Left renal pelvis (tissue), 4 donors: ENCODE measurements around the gene TSPAN14. TPM values are rescaled to one million over a fixed set of nuclear protein-coding genes. Genes with fewer than 3 reads are reported as not detected.

ENCODE experiments used
- DNase-seq, 4 donors: peaks; one replicate each; pipeline ENCODE4 v3.0.0-alpha.2; 2013; ENCODE audit warnings: low read depth in 4 of 4, low spot score in 3 of 4
- polyA plus RNA-seq, 4 donors: library from polyadenylated mRNA; unstranded; fragments of 120-200 nt; gene quantifications; one replicate each; pipeline ENCODE4 v1.2.1, GENCODE V29; 2013; ENCODE audit not compliant: insufficient read length in 4 of 4

The TSPAN14 gene
- polyA plus RNA-seq, 4 donors: 83.7 to 101 (median 91.8) TPM

DNA sequence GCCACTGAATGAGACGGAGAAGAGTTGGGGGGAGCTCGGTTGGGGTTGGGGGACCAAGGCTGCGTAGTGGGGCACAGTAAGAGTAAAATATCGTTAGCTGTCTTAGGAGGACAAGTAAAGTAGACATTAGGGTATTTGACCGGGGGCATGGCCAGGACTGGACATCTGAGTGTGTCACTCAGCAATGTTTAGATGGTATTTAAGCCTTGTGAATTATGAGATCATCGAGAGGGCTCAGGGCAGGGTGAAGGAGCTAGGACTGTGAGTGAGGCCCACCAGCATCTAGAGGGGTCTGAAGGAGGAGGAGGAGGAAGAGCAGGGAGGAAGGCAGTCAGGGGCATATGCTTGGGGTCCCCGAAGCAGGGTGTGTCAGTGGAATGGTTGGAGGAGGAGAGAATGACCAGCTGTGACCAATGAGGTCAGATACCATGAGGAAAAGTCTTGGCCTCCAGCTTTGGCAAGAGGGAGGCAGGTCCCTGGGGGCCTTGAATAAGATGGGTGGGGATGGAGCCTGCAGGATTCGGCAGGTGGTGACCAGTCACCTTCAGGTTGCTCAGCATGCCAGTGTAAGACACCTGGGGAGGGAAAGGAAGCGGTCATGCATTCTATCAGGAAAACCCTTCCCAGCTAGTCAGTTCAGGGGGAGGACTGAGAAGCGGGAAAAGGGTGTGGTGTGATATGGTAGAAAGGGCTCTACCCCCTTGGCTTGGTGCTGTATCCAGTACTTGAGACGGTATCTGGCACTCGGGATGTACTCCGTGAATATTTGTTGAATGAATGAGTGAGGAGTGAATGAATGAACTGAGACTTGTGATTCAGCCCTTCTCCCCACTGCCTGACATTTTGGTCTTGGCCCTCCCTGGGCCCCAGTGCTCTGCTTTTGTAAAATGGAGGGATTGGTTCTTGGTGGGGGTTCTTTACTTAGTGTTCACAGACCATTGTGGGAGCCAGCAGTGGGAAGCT is 48.8 kb downstream of the TSPAN14 start:
- no peak for DNase-seq

DNA sequence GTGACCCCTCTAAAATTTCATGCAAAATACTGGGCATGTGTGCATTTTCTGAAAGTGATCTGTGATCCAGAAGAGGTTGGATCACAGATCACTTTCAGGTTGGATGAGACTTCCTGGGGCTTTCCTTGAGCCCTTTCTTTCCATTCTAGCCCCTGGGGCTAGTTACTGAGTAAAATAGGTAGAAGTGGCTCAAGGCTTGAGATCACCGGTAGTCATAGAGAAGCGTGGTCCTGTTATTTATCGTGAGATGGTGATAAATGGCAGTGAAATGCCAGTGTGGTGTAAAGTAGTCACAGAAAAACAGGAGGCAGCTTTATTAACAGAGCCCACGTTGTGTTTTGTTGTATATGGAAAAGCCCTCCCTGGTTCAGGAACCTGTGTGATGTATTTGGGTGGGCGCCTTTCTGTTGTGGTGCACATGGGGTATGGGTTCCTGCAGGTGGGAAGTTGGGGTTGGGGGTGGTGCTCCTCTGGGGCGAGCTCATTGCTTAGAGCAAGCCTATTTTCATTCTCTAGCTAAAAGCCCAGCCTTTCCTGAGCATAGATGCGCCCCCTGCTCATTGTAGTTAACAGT is 49.6 kb downstream of the TSPAN14 start:
- no peak for DNase-seq

DNA sequence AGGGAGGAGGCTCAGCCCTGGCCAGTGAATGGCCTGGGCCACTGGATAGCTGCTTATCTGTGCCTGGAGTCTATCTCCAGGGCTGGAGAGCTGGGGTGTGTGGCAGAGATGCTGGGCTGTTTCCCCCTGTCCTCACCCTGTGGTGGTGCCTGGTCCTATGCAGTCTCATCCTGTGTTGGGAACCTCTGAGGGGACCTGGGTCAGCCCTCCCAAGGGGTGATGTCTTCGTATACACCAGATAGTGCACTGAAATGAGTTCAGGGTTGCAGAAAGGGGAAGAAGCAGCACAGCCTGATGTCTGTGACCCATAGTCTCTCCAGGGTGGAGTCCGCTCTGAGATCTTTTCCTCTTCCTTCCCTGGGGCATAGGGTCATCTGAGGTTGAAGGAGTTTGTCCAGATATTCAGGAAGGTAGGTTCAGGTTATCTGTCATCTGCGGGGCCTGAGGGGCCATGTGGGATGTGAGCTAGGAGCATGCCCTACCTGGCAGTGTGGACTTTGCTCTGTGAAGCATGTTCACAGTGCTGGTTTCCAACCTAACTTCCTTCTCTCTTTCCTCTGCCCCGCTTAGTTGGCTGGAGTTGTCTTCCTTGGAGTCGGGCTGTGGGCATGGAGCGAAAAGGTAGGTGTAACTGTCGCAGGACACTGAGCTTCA is 50.2 kb downstream of the TSPAN14 start:
- no peak for DNase-seq

DNA sequence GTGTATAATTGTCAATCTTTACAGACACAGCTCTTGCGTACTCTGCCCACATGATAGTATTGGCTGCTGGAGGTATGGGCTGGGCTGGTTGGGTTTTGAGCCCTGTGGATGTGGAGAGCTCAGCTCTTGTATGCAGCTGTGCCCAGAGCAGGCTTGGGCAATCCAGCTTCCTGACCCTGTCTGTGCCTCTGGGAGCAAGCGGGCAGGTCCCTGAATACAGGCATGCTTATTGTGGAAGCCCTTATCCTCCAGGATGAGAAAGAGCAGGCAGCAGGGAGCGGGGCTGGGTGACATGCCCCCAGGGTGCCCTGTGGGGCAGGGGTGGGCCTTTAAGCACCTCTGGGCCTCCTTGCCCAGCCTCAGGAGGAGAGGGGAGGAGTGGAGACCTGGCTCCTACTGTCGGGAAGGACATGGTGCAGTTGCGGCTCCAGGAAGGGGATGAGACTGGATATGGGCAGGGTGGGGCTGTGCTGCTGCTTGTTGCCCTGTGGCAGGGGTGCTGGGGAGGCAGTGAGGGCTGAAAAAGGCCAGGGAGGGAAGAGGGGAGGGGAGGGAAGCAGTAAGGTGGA is 50.9 kb downstream of the TSPAN14 start:
- DNase-seq: no peak

DNA sequence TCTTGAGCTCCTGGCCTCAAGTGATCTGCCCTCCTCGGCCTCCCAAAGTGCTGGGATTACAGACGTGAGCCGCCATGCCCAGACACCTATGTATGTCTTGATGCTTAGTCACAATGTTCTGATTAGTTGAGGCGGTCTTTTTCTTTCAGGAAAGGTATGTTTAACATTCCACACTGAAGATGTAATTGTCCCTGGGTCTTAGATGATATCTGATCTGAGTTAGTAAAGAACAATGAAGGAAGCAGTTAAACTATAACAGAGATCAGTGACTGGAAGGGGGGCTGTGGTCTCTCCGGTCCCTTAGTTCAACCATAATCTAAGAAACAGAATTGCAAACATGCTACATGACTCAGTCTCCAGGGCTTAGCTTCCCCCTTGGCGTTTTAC is 52.1 kb downstream of the TSPAN14 start:
- no peak for DNase-seq

DNA sequence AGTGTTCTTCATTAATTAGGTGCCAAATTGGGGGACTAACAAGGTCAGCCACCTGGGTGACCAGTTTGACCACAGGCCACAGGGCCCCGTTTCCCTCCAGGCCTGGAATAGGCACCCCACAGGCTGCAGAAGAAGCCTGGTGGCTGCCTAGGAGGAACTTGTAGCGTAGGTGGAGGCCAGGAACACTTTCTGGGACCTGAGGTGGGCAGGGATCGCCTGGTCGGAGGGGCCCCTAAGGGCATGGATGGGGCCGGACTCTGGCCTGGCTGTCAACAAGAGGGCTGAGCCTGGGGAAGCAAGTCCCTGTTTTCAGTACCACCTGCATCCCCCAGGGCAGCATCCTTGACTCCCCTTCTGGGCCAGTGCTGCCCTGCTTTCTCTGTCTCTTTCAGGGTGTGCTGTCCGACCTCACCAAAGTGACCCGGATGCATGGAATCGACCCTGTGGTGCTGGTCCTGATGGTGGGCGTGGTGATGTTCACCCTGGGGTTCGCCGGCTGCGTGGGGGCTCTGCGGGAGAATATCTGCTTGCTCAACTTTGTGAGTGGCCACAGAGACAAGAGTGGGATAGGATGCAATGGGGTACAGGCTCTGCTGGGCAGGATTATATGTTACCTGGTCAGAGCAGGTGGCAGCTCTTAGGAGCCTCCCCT is 52.9 kb downstream of the TSPAN14 start:
- no peak for DNase-seq

DNA sequence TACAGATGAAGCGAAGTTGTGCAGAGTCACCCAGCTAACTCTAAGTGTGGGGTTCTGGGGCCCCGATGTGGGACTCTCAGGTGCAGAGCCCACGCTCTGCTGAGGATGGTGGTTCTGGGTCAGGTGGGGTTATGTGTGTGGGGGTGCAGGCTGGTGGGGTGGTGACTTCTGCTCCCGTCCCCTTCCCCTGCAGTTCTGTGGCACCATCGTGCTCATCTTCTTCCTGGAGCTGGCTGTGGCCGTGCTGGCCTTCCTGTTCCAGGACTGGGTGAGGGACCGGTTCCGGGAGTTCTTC is 54.9 kb downstream of the TSPAN14 start:
- DNase-seq: no peak

DNA sequence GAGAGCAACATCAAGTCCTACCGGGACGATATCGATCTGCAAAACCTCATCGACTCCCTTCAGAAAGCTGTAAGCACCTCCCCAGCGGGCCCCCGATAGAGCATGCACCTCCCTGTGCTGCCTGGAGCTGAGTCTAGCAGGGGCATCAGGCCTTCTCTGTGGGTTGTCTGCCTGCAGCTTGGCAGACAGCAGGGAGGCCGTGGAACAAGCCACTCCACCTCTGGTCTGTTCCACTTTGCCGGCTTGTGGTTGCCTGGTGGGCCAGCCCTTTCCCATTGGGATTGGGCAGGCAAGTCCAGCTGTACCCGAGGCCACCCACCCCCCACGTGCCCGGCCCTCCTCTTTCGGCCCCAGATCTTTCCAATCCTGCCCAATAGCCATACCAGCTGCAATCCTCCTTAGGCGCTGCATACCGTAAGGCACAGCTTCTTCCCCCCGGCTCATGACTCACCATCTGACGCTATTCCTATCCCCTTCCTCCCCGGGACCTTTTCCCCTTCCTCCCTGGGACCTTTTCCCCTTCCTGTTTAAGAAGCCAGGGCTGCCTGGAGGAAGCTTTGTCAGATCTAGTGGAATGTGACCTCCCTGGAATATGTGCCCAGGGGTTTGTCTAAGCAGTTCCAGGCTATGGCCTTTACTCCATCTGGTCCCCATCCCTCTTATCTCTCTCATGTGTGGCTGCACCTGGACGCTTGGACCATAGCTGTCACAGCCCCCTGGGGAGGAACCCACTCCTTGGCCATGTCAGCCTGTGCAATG is 55.5 kb downstream of the TSPAN14 start:
- no peak for DNase-seq

DNA sequence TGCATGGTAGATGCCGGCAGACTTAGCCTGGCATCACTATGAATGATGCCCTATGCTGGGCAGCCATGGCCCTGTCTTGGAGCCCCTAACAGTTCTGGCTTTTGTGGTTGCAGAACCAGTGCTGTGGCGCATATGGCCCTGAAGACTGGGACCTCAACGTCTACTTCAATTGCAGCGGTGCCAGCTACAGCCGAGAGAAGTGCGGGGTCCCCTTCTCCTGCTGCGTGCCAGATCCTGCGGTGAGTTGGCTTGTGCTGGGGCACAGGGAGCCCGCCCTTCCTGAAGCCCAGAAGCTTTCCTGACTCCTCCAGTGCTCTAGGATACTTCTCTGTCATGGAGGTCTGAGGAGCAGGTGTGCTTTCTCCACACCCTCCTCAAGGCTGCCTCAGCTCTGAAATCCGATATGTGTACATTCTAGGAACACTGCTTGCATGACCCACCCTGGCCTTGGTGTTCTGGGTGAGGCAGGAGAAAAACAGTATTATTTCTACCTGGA is 58.0 kb downstream of the TSPAN14 start:
- no peak for DNase-seq

DNA sequence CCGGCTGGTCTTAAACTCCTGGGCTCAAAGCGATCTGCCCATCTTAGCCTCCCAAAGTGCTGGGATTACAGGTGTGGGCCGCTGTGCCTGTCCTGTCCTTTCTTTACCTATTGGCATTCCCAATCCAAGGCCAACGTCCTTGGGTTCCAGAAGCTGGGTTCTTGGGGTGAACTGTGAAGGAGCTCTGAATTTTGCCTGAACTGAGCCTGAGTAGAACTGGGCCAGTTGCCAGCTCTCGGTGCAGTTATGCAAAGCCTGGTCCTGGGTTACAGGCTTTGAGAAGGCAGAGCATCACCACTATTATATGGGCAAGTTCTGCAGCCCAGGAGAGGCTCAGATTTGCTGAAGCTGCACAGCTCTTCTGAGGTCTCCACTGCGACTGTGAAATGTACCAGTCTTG is 59.0 kb downstream of the TSPAN14 start:
- DNase-seq: no peak

DNA sequence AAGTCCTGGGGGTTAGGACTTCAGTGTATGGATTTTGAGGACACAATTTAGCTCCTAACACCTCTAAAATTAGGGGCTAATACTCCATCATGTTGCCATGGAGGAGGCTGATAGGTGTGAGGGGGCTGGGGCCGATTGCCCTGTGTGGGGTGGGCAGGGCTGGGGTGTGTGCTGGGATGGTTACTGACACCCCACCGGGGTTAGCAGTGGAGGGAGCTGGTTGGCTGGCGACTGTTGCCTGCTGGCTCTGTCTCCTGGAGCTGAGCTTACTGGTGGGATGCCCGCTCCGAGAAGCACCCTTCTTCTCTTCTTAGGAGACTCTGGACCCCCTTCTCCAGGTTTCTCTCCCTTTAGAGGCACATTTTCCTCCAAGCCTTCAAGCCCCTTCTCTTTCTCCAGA is 61.4 kb downstream of the TSPAN14 start:
- no peak for DNase-seq

DNA sequence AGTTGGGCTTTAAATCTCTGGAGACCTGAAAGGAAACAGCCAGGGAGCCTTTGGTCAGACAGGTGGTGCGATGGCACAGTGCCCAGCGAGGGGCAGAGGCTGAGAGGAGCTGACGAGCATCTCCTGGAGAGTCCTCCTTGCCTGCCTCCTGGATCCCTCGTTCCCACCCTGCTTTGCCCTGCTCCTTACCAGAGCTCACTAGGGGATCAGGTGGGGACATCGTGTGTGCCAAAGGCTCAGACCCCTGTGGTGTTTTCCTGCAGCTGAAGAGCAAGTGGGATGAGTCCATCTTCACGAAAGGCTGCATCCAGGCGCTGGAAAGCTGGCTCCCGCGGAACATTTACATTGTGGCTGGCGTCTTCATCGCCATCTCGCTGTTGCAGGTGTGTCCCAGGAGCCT is 61.8 kb downstream of the TSPAN14 start:
- DNase-seq: no peak

DNA sequence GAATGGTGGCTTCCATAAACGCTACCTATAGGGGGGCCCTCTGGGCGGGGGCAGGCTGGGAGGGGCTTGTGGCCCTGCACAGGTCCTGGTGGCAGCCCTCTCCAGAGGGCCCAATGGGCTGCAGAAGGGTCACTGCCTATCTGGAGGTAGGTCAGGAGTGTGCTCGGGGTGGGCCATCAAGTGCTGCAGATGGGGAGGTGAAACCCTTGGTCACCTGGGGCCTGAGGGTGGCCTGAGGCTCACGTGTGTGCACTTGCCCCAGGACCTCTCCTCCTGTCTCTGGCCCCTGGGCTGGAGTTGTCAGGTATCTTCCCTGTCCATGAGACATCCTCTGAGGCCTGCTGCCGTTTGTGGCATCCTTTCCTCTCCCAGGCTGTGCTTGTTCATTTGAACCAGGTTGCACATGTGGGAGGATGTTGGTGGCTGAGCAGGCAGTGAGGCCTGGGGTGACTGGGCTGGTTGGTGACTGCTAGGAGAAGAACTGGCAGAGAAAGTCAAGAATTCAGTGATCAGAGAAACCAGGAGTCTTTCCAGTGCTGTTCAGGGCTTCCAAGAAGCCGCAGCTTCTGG is 62.5 kb downstream of the TSPAN14 start:
- DNase-seq: no peak

DNA sequence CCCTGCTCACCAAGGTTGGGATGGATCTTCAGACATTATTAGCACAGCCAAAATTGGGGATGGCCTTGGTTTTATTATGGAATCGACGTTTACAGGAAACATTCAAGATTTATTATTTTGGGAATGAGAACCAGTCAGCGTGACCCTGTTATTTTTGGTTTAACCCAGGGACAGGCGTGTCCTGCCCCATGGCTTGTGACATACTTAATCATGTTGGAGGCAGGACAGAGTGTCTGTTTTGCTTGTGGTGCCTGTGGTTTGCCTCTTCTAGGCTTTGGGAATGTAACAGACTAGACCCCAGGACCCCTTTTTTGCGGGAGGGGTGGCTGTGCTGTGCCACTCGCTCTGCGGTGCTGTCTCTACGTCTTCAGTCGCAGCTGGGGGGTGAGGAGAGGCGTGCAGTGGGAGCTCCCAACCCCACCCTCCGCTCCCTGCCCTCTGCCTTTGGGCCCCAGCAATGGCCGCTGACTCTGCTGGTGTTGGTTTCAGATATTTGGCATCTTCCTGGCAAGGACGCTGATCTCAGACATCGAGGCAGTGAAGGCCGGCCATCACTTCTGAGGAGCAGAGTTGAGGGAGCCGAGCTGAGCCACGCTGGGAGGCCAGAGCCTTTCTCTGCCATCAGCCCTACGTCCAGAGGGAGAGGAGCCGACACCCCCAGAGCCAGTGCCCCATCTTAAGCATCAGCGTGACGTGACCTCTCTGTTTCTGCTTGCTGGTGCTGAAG is 63.5 kb downstream of the TSPAN14 start:
- no peak for DNase-seq

DNA sequence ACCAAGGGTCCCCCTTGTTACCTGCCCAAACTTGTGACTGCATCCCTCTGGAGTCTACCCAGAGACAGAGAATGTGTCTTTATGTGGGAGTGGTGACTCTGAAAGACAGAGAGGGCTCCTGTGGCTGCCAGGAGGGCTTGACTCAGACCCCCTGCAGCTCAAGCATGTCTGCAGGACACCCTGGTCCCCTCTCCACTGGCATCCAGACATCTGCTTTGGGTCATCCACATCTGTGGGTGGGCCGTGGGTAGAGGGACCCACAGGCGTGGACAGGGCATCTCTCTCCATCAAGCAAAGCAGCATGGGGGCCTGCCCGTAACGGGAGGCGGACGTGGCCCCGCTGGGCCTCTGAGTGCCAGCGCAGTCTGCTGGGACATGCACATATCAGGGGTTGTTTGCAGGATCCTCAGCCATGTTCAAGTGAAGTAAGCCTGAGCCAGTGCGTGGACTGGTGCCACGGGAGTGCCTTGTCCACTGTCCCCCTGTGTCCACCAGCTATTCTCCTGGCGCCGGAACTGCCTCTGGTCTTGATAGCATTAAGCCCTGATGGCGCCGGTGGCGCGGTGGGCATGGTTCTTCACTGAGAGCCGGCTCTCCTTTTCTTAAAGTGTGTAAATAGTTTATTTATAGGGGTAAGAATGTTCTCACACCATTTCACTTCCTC is 64.2 kb downstream of the TSPAN14 start:
- DNase-seq: no peak

DNA sequence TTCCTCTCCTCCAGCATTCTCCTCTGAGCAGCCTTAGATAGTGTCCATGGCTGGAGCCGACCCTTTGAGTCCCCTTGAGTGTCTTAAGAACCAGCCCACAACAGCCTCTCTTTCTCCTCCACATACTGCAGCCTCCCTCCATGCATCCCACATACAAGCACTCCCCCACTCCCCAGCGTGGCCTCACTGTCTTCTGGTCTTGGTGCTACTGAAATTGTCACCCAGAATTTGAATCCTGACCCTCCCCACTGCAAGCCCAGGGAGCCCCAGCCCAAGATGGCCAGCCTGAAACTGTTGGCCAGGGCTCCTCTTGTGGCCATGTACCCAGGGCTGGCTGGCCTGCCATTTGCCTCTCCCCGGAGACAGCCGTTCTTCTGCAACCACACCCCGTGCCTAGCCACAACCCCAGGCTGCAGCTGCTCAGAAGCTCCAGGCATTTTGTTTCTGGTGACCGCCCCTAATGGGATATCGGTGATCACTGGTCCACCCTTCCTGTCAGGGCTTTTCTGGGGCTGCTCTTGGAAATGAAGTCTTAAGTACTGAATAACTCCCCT is 64.8 kb downstream of the TSPAN14 start:
- DNase-seq: no peak

DNA sequence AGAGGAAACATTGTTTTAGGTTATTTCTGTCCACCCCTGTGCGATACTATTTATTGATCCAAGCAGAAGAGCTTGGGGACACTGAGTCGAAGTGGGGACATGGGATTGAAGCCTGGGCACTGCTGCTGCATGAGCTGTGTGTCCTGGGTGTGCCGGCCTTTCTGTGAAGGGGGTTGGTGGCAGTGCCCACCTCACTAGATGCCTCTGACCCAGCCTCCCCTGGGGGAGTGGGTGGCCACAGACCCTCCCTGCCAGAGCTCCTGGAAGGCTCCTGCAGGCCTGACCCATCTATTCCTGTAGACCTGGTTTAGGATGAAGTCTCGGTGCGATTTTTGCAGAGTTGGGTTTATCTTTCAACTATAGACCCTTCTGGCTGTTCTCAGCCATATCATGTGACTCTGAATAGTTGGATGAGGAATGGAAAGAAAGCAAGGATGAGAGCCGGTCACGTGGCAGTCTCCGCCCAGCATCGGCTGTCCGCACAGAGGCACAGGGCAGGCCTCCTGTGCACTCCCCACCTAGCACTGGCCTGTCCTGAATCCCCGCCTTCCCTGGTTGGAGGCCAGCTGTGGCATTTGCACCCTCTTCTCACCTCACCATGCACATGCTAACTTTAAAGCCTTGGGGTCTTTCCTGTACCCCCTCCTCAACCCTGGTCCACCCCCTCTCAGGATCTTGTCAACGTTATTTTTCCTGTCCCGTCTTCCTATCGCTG is 66.0 kb downstream of the TSPAN14 start:
- no peak for DNase-seq
